Adipocyte (in vitro differentiated cells): Measurements from ENCODE around the gene VSTM2A.

Source experiments
- DNase-seq: peaks from one replicate; pipeline ENCODE4 v3.0.0-alpha.2; 2015; ENCODE audit warnings: low read depth
- H3K27me3 ChIP-seq: replicated peaks from 2 replicates; pipeline ENCODE4 v1.7.0; 2013; ENCODE audit warnings: mild to moderate bottlenecking, low read length, moderate library complexity; ENCODE audit not compliant: control insufficient read depth, insufficient read depth
- H3K36me3 ChIP-seq: 2 replicates; pipeline ENCODE4 v1.7.0; 2013; ENCODE audit warnings: low read length, mild to moderate bottlenecking, moderate library complexity; ENCODE audit not compliant: control insufficient read depth, insufficient read depth, severe bottlenecking
- H3K4me1 ChIP-seq: 2 replicates; pipeline ENCODE4 v1.7.0; 2013; ENCODE audit warnings: mild to moderate bottlenecking, low read length, moderate library complexity; ENCODE audit not compliant: control insufficient read depth, insufficient read depth
- H3K4me3 ChIP-seq: 2 replicates; pipeline ENCODE4 v1.7.0; 2013; ENCODE audit warnings: mild to moderate bottlenecking, low read length, moderate library complexity
- H3K9ac ChIP-seq: 2 replicates; pipeline ENCODE4 v1.7.0; 2013; ENCODE audit warnings: mild to moderate bottlenecking, low read length, moderate library complexity
- H3K9me3 ChIP-seq: 2 replicates; pipeline ENCODE4 v1.7.0; 2013; ENCODE audit warnings: mild to moderate bottlenecking, low read length, moderate library complexity; ENCODE audit not compliant: control insufficient read depth

The VSTM2A gene

DNA sequence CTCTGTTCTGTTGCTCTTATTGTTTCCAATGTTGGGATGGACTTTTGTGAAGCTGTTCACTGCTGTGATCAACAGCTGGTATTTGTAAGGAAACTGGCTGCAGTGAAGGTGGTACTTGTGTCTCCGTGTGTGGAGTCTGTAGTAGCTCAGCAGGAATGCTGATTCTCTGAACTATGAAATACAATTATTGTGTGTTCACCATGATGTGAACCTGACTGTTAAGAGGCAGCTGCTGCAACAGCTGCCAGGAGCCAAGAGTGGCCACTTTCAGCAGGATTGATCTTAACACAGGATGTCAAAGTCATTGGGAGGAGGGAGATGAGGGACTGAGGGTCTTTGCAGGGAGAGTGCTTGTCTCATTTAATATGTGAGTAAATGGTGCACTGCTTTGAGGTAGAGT lies 13.9 kb downstream of the VSTM2A start:
- H3K4me3 ChIP-seq, result no peak overlapping the region

DNA sequence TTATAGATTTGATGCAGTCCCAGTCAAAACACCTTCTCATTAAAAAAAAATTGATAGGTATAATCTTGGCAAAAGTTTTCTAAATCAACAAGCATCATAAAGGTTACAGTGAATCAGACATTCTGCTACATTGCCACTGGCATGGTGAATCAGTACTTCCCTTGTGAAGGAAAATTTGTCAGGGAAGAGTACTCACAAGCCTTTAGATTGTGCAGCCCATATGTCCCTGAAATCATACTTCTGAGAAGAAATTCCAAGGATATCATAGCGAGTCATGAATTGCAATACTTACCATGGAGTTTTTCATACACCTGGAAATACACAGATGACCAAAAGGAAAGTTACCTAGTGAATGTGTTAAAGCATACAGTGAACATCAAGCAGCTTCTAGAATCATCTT lies 17.2 kb downstream of the VSTM2A start:
- no peaks in the 10 kb centered on the region for H3K9me3 ChIP-seq
- no peaks in the 10 kb centered on the region for H3K27me3 ChIP-seq
- DNase-seq, result no peak
- no peaks in the 10 kb centered on the region for H3K36me3 ChIP-seq
- no peaks in the 10 kb centered on the region for H3K4me1 ChIP-seq
- no peak overlapping the region for H3K4me3 ChIP-seq
- H3K9ac ChIP-seq, result no peak overlapping the region

More for the DNA sequence above, 13.9 kb downstream of the VSTM2A start:
- Histone ChIP-seq H3K27me3 (no peaks in the 10 kb centered on the region), H3K9ac (no peak overlapping the region), H3K36me3 (no peaks in the 10 kb centered on the region), H3K9me3 (no peaks in the 10 kb centered on the region), H3K4me1 (no peaks in the 10 kb centered on the region)
- DNase-seq, result no peak

DNA sequence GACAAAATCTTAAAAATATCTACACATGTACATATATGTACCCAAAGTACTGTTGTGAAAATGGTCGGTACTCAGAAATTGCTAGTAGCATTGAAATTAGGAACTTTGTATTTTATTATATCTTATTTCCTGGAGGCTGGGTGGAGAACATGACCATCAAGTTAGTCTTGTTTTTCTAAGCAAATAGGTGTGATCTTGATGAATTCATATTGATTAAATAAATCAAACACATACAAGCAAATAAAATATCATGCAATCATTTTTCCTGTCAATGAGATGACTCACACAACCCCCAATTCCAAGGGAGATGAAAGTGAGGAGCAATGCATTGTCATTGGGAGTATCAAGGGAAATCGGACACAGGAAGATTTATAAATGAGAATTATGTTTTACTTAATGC lies 18.0 kb downstream of the VSTM2A start:
- Histone ChIP-seq H3K9me3 (no peaks in the 10 kb centered on the region), H3K36me3 (no peaks in the 10 kb centered on the region), H3K27me3 (no peaks in the 10 kb centered on the region), H3K9ac (no peak overlapping the region), H3K4me3 (no peak overlapping the region), H3K4me1 (no peaks in the 10 kb centered on the region)
- no peak for DNase-seq

DNA sequence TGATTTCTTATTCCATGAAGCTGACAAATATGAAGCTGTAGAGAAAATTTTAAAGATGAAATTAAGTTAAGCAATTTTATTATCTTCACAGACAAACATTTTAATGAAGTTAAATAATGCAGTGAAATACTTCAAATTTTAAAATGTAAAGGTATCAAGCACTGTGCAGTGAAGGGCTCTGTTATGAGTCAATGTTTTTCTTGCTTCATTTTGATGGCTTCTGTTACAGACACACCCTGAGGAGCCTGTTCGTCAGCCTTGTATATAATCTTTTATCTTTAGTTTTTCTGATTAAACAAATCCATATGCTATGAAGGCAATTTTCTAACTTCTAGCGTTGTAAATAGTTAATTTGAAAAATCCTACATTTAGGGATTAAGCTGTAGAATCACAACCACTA lies 18.5 kb downstream of the VSTM2A start:
- Histone ChIP-seq H3K9me3 (no peaks in the 10 kb centered on the region), H3K27me3 (no peaks in the 10 kb centered on the region), H3K9ac (no peak overlapping the region), H3K36me3 (no peaks in the 10 kb centered on the region), H3K4me1 (no peaks in the 10 kb centered on the region), H3K4me3 (no peak overlapping the region)
- DNase-seq, result no peak

DNA sequence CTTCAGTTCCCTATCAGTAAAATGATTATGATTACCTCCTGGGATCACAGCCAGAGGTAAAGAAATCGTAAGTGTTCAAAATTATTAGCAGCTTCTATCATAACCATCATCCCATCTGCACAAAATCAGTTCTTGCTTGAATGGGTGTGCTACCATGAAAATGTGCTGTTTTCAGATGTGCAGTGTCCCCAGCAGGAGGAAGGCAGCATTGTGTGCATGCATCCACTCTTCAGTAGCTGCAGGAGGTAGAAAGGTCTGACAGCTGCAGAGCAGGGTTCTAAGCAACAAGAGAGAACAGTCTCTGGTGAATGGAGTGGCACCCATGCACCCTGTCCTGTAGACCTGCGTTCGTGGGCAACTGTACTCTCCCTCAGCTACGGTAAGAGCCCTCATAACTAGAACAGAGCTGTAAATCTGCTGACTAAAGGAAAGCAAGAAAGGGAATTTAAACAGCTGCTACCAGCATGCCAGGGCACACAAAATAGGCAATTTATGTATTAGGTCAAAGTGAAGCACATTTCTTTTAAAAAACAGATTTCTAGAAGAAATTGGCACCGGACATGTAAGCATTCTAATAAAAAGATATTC lies 21.2 kb downstream of the VSTM2A start:
- H3K4me3 ChIP-seq, result no peak overlapping the region
- H3K9me3 ChIP-seq, result no peaks in the 10 kb centered on the region
- no peak overlapping the region for H3K9ac ChIP-seq
- no peaks in the 10 kb centered on the region for H3K4me1 ChIP-seq
- no peaks in the 10 kb centered on the region for H3K36me3 ChIP-seq
- no peak for DNase-seq
- no peaks in the 10 kb centered on the region for H3K27me3 ChIP-seq

DNA sequence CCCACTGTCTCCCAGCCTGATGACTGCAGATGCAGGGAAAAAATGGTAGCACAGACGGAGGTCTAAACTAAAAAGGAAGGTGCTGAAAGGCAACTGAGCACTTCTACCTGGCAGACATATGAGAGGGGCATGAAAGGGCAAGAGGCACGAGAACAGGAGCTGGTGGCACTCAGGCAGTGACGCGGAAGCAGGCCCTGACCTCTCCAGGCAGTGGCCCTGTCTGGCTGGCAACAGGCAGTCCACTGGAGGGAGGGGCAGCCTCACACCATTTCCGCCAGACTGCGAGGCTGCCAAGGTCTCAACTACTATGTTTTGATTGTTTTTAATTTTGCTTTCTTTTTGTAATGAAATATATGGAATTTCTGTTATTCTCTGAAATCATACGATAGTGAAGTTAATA lies 23.3 kb downstream of the VSTM2A start:
- no peak for DNase-seq

DNA sequence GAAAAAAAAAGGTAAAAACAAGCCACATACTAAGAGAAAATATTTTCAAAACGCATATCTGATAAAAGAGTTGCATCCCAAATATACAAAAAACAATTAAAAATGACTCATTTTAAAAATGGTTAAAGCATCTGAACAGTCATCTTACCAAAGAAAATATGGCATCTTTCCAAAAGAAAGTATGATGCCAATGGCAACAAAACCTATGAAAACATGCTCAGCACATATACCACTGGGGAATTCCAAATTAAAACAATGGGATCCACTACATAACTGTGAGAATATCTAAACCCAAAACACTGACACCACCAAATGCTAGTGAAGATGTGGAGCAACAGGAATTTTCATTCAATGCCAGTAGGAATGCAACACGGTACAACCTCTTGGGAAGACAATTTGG lies 39.3 kb downstream of the VSTM2A start:
- no peak for DNase-seq
- H3K27me3 ChIP-seq, result no peaks in the 10 kb centered on the region
- H3K36me3 ChIP-seq, result no peaks in the 10 kb centered on the region
- H3K4me1 ChIP-seq, result no peaks in the 10 kb centered on the region
- no peaks in the 10 kb centered on the region for H3K9me3 ChIP-seq
- no peak overlapping the region for H3K9ac ChIP-seq
- H3K4me3 ChIP-seq, result no peak overlapping the region

More for the DNA sequence above, 23.3 kb downstream of the VSTM2A start:
- Histone ChIP-seq H3K9me3 (no peaks in the 10 kb centered on the region), H3K36me3 (no peaks in the 10 kb centered on the region), H3K9ac (no peak overlapping the region), H3K4me1 (no peaks in the 10 kb centered on the region), H3K4me3 (no peak overlapping the region), H3K27me3 (no peaks in the 10 kb centered on the region)

DNA sequence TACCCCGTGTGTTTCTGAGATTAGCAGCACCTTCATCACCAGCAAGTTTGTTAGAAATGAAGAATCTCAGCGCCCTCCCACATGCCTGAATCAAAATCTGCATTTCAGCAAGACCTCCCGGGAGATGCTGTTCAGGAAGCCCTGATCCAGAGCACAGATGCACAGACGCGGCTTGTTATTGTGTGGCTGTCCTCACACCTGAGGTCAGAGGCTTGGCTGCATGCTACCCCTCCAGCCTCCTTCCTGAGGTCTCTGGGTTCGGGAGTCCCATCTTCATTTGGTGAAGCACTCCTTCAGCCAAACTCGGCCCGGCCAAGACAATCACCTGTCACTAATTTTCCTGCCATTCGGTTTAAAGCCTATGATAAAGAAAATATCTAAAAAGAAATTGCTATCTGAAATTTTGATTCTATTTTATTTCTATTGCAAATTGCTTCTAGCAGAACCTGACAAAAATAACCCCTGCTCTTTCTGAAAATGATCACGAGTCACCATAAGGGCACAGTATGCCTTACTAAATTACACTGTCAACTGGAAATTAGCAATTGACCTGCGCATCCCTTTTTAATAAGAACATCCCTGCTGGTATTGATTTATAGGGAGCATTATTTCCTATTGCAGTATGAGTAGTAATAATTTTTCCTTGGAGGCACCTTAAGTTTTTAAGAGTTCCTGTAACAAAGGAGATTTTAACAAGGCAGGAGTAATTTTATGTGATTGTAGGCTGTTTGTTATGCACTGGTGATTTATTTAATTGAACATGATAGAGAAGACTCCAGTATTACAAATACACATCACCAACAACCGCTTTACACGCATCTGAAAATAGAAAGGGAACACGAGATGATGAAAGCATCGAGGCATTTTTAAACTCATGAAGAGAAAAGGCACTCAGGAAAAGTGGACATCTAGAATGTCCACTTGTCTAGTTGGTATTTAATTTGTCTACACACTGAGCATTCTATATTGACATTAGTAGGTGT lies 49.5 kb downstream of the VSTM2A start:
- no peak overlapping the region for H3K4me3 ChIP-seq
- no peaks in the 10 kb centered on the region for H3K4me1 ChIP-seq
- no peaks in the 10 kb centered on the region for H3K9me3 ChIP-seq
- DNase-seq, result no peak
- H3K9ac ChIP-seq, result no peak overlapping the region
- H3K36me3 ChIP-seq, result no peaks in the 10 kb centered on the region
- H3K27me3 ChIP-seq, result no peaks in the 10 kb centered on the region

DNA sequence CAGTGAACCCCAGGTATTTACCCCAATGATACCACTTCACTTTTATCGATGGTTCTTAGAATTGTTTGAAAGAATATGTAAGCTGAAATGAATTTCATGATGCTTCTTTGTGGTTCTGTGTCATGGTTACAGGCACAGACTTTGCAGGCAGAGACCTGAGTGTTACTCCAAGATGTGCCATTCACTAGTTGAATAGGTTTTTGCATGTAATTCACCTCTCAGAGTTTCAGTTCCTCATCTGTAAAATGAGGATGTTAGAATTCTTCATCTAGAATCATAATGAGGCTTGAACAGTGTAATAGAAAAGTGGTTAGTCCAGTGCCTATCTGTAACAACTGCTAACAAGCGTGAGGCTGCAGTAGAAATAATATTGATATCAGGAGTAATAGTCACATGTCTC lies 54.6 kb downstream of the VSTM2A start:
- Histone ChIP-seq H3K4me1 (no peaks in the 10 kb centered on the region), H3K4me3 (no peak overlapping the region), H3K9me3 (no peaks in the 10 kb centered on the region), H3K36me3 (no peaks in the 10 kb centered on the region), H3K9ac (no peak overlapping the region), H3K27me3 (no peaks in the 10 kb centered on the region)
- DNase-seq, result no peak

DNA sequence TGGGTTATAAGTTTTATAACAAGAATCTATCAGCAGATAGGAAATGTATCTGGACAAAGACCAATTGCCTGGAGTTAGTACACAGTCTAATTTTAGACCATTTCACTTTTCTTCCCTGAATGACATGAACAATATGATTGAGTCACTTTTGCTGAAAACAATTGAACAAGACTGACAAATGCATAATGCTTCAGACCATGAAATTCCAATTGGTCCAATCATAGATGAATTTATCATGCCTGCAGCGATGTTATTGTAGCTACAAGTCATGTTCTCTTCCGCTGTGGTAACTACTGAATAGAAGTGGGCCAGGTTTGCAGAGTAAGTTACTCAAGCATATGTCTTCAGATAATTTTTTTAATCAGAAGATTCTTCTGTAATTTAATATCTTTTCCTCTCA lies 73.4 kb downstream of the VSTM2A start:
- H3K4me3 ChIP-seq, result no peak overlapping the region
- no peaks in the 10 kb centered on the region for H3K9me3 ChIP-seq
- H3K27me3 ChIP-seq, result no peaks in the 10 kb centered on the region
- no peaks in the 10 kb centered on the region for H3K4me1 ChIP-seq
- no peak overlapping the region for H3K9ac ChIP-seq
- DNase-seq, result no peak
- no peaks in the 10 kb centered on the region for H3K36me3 ChIP-seq
